ENCODE measurements around the gene NPEPL1. TPM values are rescaled to one million over a fixed set of nuclear protein-coding genes. Genes with fewer than 3 reads are reported as not detected.

Gene NPEPL1
- total and polyA plus RNA-seq, 7 experiments from 2014 or later, result 6.2 to 76.2 (median 49.5) TPM

DNA sequence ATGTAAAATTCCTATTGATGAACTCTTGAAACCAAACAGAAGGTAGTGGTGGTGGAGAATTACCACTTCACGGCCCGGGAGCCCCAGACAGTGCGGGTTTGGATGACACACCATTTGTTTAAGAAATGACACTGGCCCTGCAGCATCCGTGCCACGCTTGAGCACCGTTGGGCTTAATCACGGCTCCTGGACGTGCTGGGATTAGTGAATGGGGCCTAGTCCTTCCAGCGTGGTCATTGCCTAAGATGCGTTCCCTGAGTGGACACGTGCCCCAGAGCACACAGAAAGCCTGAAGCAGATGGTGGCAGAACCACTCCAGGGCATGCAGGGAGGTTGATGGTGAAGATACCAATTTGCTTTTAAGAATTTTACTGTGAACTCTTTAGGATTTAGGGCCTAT lies 27.0 kb upstream of the NPEPL1 start:
- ChIA-PET POLR2A (interaction anchor here (1.9 kb wide), 1 partner anchor 14 kb away, joined by 7 read pairs; the partner anchor contains the start of gene STX16), CTCF (no interaction called here)
- H3K9me3 ChIP-seq (ENCODE audit: control insufficient read depth in 2 of 3, low read length in 3 of 3), result no peaks in the 10 kb centered on the region
- H3K4me1 Mint-ChIP-seq, result peaks cover 26 to 67% (median 55%) of the 10 kb centered on the region in 7 donors
- H3K36me3 Mint-ChIP-seq, result peaks cover 9 to 41% (median 16%) of the 10 kb centered on the region in 5 donors
- no peak overlapping the region for H3K4me3 ChIP-seq (ENCODE audit: low read length)
- no peaks in the 10 kb centered on the region for H3K27me3 Mint-ChIP-seq
- H3K27ac ChIP-seq (ENCODE audit: low read depth, low read length), result no peak overlapping the region
- DNase-seq (no peak), ATAC-seq (no peak)
- peaks cover 0 to 1% (median 0%) of the 10 kb centered on the region in 11 donors for H3K9me3 Mint-ChIP-seq
- H3K4me1 ChIP-seq (ENCODE audit: control insufficient read depth in 2 of 2, insufficient read depth in 2 of 2, low read length in 2 of 2), result peaks cover 16 to 17% of the 10 kb centered on the region in 2 donors
- peak overlapping the region in 6 of 9 donors; percentile 26 to 99 (median 78) for H3K27ac Mint-ChIP-seq
- no peak overlapping the region for H3K4me3 Mint-ChIP-seq
- intact Hi-C loops (cut with micrococcal nuclease), result no loop called here
- no peaks in the 10 kb centered on the region for H3K27me3 ChIP-seq (ENCODE audit: control insufficient read depth in 2 of 2, insufficient read depth in 2 of 2, low read length in 2 of 2)
- peaks cover 0 to 26% (median 11%) of the 10 kb centered on the region in 3 experiments for H3K36me3 ChIP-seq (ENCODE audit: control insufficient read depth in 2 of 3, insufficient read depth in 3 of 3, low read length in 3 of 3)

DNA sequence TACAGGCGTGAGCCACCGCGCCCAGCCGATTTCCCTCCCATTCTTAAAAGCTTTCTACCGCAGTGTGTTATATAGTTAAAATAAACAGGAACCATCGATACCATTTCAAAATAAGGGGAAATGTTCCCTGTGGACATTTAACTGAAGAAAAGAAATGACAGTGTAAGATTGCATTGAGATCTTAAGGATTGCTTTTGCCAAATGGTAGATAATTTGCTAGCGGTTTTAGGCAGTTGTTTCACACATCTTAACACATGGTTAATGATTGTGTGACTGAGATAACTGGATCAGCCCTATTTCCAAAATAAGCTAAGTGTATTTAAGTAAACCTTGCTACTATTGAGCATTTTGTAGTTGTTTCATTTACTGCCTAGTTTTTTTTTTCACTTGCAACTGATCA lies 25.9 kb upstream of the NPEPL1 start:
- Mint-ChIP-seq H3K36me3 (peaks cover 9 to 45% (median 16%) of the 10 kb centered on the region in 5 donors), H3K4me3 (no peak overlapping the region), H3K4me1 (peaks cover 17 to 56% (median 45%) of the 10 kb centered on the region in 7 donors), H3K27ac (peak overlapping the region in 8 of 9 donors; percentile 1 to 75 (median 20)), H3K27me3 (no peaks in the 10 kb centered on the region), H3K9me3 (peaks cover 0 to 1% (median 0%) of the 10 kb centered on the region in 11 donors)
- H3K9me3 ChIP-seq (ENCODE audit: control insufficient read depth in 2 of 3, low read length in 3 of 3), result no peaks in the 10 kb centered on the region
- no peak overlapping the region for H3K4me3 ChIP-seq (ENCODE audit: low read length)
- no peak overlapping the region for H3K27ac ChIP-seq (ENCODE audit: low read depth, low read length)
- no peaks in the 10 kb centered on the region for H3K27me3 ChIP-seq (ENCODE audit: control insufficient read depth in 2 of 2, insufficient read depth in 2 of 2, low read length in 2 of 2)
- H3K4me1 ChIP-seq (ENCODE audit: control insufficient read depth in 2 of 2, insufficient read depth in 2 of 2, low read length in 2 of 2), result peaks cover 5 to 6% of the 10 kb centered on the region in 2 donors
- intact Hi-C loops (cut with micrococcal nuclease), result no loop called here
- no peak for ATAC-seq
- POLR2A ChIA-PET, result interaction anchor here (0.9 to 1.9 kb wide), 3 partner anchors 8 to 15 kb away, joined by 3 to 7 read pairs (median 3); partner anchors contain the start of gene STX16
- peaks cover 0 to 32% (median 11%) of the 10 kb centered on the region in 3 experiments for H3K36me3 ChIP-seq (ENCODE audit: control insufficient read depth in 2 of 3, insufficient read depth in 3 of 3, low read length in 3 of 3)
- no peak for DNase-seq
- CTCF ChIA-PET, result interaction anchor here (0.6 to 1.5 kb wide), 4 partner anchors 15 to 497 kb away, joined by 3 to 4 read pairs (median 3); partner anchors contain the start of genes STX16 and ZNF831

DNA sequence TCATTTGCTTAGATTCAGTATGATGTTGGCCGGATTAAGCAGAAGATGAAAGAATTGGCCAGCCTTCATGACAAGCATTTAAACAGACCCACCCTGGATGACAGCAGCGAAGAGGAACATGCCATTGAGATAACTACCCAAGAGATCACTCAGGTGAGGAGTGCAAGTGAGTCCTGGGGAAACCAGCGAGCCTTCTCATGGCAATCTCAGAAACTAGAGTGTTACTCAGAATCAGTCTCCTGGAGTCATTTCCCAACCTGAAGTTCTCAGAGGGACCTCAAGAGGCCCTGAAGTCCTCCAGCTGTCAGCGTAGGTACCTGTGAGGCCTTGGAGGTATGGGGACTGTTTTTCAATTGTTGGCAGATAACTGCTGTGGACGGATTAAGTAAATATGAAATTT lies 24.6 kb upstream of the NPEPL1 start:
- H3K36me3 Mint-ChIP-seq, result peaks cover 9 to 48% (median 19%) of the 10 kb centered on the region in 5 donors
- ChIA-PET CTCF (no interaction called here), POLR2A (interaction anchor here (0.7 to 1.0 kb wide), 2 partner anchors 9 to 17 kb away, joined by 3 read pairs; partner anchors contain the start of gene STX16)
- H3K27ac ChIP-seq (ENCODE audit: low read depth, low read length), result peak overlapping the region; percentile 11
- H3K27me3 Mint-ChIP-seq, result no peaks in the 10 kb centered on the region
- H3K27ac Mint-ChIP-seq, result peak overlapping the region in 3 of 9 donors; percentile 15 to 34 (median 18)
- peaks cover 12 to 47% (median 37%) of the 10 kb centered on the region in 7 donors for H3K4me1 Mint-ChIP-seq
- H3K36me3 ChIP-seq (ENCODE audit: control insufficient read depth in 2 of 3, insufficient read depth in 3 of 3, low read length in 3 of 3), result peaks cover 0 to 41% (median 11%) of the 10 kb centered on the region in 3 experiments
- peaks cover 0 to 1% (median 0%) of the 10 kb centered on the region in 11 donors for H3K9me3 Mint-ChIP-seq
- H3K27me3 ChIP-seq (ENCODE audit: control insufficient read depth in 2 of 2, insufficient read depth in 2 of 2, low read length in 2 of 2), result no peaks in the 10 kb centered on the region
- ATAC-seq (no peak), DNase-seq (no peak)
- intact Hi-C loops (cut with micrococcal nuclease), result no loop called here
- H3K9me3 ChIP-seq (ENCODE audit: control insufficient read depth in 2 of 3, low read length in 3 of 3), result no peaks in the 10 kb centered on the region
- H3K4me3 ChIP-seq (ENCODE audit: low read length), result no peak overlapping the region
- H3K4me1 ChIP-seq (ENCODE audit: control insufficient read depth in 2 of 2, insufficient read depth in 2 of 2, low read length in 2 of 2), result no peaks in the 10 kb centered on the region
- no peak overlapping the region for H3K4me3 Mint-ChIP-seq

DNA sequence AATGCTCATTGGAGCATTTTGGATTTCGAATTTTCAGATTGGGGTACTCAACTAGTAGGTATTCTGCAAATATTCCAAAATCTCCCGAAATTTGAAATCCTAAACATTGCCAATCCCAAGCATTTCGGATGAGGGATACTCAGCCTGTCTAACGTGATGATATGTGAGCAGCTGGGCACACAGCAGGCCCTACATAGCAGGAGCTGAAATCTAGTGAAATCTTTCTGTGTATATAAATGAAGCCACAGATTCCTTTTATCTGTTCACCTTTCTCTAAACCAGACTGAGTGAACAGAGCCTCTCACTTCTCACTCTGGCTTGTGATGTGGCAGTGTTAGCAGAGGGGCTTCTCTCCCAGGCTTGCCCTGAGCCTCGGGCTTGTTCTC lies 23.7 kb upstream of the NPEPL1 start:
- DNase-seq, result no peak
- Histone ChIP-seq H3K27me3 (ENCODE audit: control insufficient read depth in 2 of 2, insufficient read depth in 2 of 2, low read length in 2 of 2) (no peaks in the 10 kb centered on the region), H3K27ac (ENCODE audit: low read depth, low read length) (no peak overlapping the region), H3K4me1 (ENCODE audit: control insufficient read depth in 2 of 2, insufficient read depth in 2 of 2, low read length in 2 of 2) (no peaks in the 10 kb centered on the region), H3K9me3 (ENCODE audit: control insufficient read depth in 2 of 3, low read length in 3 of 3) (no peaks in the 10 kb centered on the region), H3K36me3 (ENCODE audit: control insufficient read depth in 2 of 3, insufficient read depth in 3 of 3, low read length in 3 of 3) (peaks cover 0 to 51% (median 11%) of the 10 kb centered on the region in 3 experiments), H3K4me3 (ENCODE audit: low read length) (no peak overlapping the region)
- no peaks in the 10 kb centered on the region for H3K27me3 Mint-ChIP-seq
- intact Hi-C loops (cut with micrococcal nuclease), result no loop called here
- CTCF ChIA-PET, result no interaction called here
- no peak for ATAC-seq
- POLR2A ChIA-PET, result interaction anchor here (1.1 to 1.3 kb wide), 3 partner anchors 13 to 22 kb away, joined by 3 to 5 read pairs (median 4); partner anchors contain the start of gene STX16
- H3K27ac Mint-ChIP-seq, result no peak overlapping the region
- peaks cover 0 to 1% (median 0%) of the 10 kb centered on the region in 11 donors for H3K9me3 Mint-ChIP-seq
- H3K4me3 Mint-ChIP-seq, result no peak overlapping the region
- H3K4me1 Mint-ChIP-seq, result peaks cover 9 to 38% (median 30%) of the 10 kb centered on the region in 7 donors
- H3K36me3 Mint-ChIP-seq, result peaks cover 9 to 48% (median 23%) of the 10 kb centered on the region in 5 donors

DNA sequence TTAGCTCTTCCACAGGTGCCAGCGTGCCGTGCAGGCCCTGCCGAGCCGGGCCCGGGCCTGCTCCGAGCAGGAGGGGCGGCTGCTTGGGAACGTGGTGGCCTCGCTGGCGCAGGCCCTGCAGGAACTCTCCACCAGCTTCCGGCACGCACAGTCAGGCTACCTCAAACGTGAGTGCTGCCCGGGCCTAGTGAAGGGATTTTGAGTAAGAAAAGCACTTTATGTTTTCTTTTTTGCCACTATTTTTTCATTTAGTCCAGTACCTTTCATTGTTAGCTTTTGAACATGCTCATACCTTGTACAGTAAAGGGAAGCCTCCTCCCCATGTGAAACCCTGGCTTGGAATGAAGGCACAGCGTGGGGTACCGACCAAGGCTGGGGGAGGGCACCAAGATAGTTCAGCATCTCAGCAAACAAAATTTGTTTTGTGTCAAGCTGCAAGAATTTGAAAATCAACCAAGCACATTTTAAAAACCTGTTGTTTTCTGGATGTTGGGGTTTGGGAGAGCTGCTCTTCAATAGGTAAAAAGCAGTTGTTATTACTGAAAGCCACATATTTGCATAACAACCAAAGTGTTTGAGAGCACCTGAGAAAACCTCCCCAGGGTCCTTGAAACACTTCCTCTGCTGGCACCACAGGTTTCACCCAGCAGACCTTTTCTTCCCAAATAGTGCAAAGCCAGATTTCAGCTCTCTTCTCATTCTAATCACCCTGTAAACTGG lies 23.2 kb upstream of the NPEPL1 start:
- H3K27me3 ChIP-seq (ENCODE audit: control insufficient read depth in 2 of 2, insufficient read depth in 2 of 2, low read length in 2 of 2), result no peaks in the 10 kb centered on the region
- no peaks in the 10 kb centered on the region for H3K4me1 ChIP-seq (ENCODE audit: control insufficient read depth in 2 of 2, insufficient read depth in 2 of 2, low read length in 2 of 2)
- CTCF ChIA-PET, result interaction anchor here (0.6 kb wide), 1 partner anchor 35 kb away, joined by 4 read pairs; no protein-coding TSS in a partner anchor
- no peaks in the 10 kb centered on the region for H3K27me3 Mint-ChIP-seq
- DNase-seq (no peak), ATAC-seq (no peak)
- peaks cover 2 to 56% (median 11%) of the 10 kb centered on the region in 3 experiments for H3K36me3 ChIP-seq (ENCODE audit: control insufficient read depth in 2 of 3, insufficient read depth in 3 of 3, low read length in 3 of 3)
- no peak overlapping the region for H3K27ac ChIP-seq (ENCODE audit: low read depth, low read length)
- H3K9me3 Mint-ChIP-seq, result peaks cover 0 to 1% (median 0%) of the 10 kb centered on the region in 11 donors
- no peak overlapping the region for H3K4me3 ChIP-seq (ENCODE audit: low read length)
- H3K36me3 Mint-ChIP-seq, result peaks cover 9 to 53% (median 25%) of the 10 kb centered on the region in 5 donors
- POLR2A ChIA-PET, result interaction anchor here (1.1 to 1.3 kb wide), 3 partner anchors 13 to 21 kb away, joined by 3 to 5 read pairs (median 4); partner anchors contain the start of gene STX16
- peaks cover 9 to 32% (median 26%) of the 10 kb centered on the region in 7 donors for H3K4me1 Mint-ChIP-seq
- no peak overlapping the region for H3K4me3 Mint-ChIP-seq
- H3K27ac Mint-ChIP-seq, result peak overlapping the region in 1 of 9 donors; percentile 33
- intact Hi-C loops (cut with micrococcal nuclease), result no loop called here
- H3K9me3 ChIP-seq (ENCODE audit: control insufficient read depth in 2 of 3, low read length in 3 of 3), result no peaks in the 10 kb centered on the region

DNA sequence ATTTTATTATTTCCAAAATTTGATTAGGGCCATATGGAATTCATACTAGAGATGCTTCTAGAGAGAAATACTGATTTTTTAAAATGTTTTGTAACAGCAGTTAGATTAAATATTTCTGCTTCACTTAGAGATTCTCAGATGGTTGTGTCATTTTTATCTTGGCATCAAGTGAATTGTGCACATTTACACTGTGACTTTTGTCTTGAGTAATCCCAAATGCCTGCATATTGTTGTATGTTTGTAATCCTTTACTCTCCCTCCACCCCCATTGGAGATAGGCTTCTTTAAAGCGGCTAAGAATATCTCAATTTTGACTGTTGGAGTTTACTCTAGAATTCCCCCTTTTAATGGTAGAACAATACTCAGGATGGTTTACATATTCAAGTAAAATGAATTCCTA lies 22.5 kb upstream of the NPEPL1 start:
- Mint-ChIP-seq H3K36me3 (peaks cover 9 to 57% (median 25%) of the 10 kb centered on the region in 5 donors), H3K27ac (peak overlapping the region in 1 of 9 donors; percentile 15), H3K27me3 (no peaks in the 10 kb centered on the region), H3K9me3 (peaks cover 0 to 1% (median 0%) of the 10 kb centered on the region in 11 donors), H3K4me1 (peaks cover 5 to 26% (median 21%) of the 10 kb centered on the region in 7 donors), H3K4me3 (no peak overlapping the region)
- Histone ChIP-seq H3K36me3 (ENCODE audit: control insufficient read depth in 2 of 3, insufficient read depth in 3 of 3, low read length in 3 of 3) (peaks cover 6 to 63% (median 11%) of the 10 kb centered on the region in 3 experiments), H3K27ac (ENCODE audit: low read depth, low read length) (no peak overlapping the region), H3K27me3 (ENCODE audit: control insufficient read depth in 2 of 2, insufficient read depth in 2 of 2, low read length in 2 of 2) (no peaks in the 10 kb centered on the region), H3K9me3 (ENCODE audit: control insufficient read depth in 2 of 3, low read length in 3 of 3) (no peaks in the 10 kb centered on the region), H3K4me3 (ENCODE audit: low read length) (no peak overlapping the region), H3K4me1 (ENCODE audit: control insufficient read depth in 2 of 2, insufficient read depth in 2 of 2, low read length in 2 of 2) (no peaks in the 10 kb centered on the region)
- DNase-seq (no peak), ATAC-seq (no peak)
- POLR2A ChIA-PET, result interaction anchor here (0.6 to 1.1 kb wide), 2 partner anchors 15 to 21 kb away, joined by 3 to 5 read pairs; no protein-coding TSS in a partner anchor
- CTCF ChIA-PET, result no interaction called here
- intact Hi-C loops (cut with micrococcal nuclease), result no loop called here

Data from naive thymus-derived CD4-positive, alpha-beta T cell (primary cell).